HG02938 (cell line): ENCODE measurements around the gene CMC4.

Experiments used
- ATAC-seq: cut with Tn5 transposase; IDR thresholded peaks from one replicate; pipeline ENCODE4 v1.9.1; 2021; ENCODE audit warnings: mild to moderate bottlenecking, moderate library complexity; ENCODE audit not compliant: unreplicated experiment

CMC4 gene

DNA sequence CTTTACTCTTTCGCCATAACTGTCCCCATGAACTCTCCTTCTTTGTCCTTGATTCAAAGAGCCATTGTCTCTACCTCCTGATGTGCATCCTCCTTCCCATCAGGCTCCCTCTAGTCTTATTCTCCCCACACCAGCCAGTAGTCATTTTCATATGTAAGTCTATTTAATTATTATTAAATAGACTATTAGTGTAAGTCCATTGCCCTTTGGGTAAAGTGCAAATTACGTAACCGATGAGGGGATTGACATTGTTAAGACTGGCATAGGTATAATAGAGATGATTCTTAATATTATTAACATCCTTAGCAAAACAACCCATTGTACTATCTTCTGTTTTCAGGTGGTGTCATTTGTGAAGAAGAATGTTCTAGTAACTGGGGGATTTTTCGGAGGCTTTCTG, 16.7 kb downstream of the CMC4 start:
- no peak for ATAC-seq

DNA sequence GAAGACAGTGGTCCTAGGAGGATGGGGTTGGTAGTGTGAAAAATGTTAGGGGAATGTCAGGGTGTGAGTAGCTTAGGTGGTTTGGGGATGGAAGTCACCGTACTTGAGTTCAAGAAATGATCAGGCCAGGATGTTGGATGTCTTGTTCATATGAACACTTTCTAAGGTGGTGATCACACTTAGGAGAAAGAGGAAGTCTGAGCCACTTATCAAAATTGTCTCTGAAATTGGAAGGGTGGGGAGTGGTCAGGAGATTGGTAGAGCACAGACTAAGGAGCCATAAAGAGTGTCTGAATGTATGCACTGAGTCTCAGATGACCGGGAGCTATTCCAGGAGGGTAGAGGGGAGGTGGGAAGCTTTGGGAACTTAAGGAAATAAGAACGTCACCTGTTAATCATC, 17.3 kb downstream of the CMC4 start:
- ATAC-seq = no peak

DNA sequence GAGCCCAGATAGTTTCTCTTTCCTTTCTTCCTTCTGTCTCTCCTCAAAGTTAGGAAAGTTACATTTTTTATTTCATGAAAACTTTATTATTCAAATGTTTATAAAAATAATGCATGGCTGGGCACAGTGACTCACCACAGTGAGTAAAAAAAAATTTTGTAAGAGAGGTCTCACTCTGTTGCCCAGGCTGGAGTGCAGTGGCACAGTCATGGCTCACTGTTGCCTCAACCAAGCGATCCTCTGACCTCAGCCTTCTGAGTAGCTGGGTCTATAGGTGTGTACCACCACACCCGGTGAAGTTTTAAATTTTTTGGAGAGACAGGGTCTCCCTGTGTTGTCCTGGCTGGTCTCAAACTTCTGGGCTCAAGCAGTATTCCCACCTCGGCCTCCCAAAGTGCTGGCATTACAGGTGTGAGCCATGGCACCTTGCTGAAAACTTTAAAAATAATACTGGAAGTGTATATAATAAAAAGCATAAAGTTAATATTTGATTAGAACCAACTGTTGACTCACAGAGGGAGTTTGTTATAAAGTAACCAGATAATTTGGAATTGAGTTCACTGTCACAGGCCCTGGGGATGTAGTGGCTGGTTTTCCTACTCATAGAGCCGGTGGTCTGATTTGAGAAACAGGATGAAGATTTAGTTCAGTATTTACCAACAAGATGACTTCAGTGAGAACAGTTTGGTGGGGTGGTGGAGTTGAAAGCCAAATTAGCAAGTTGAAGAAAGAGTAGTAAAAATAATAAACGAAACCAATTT, 18.0 kb downstream of the CMC4 start:
- no peak for ATAC-seq

DNA sequence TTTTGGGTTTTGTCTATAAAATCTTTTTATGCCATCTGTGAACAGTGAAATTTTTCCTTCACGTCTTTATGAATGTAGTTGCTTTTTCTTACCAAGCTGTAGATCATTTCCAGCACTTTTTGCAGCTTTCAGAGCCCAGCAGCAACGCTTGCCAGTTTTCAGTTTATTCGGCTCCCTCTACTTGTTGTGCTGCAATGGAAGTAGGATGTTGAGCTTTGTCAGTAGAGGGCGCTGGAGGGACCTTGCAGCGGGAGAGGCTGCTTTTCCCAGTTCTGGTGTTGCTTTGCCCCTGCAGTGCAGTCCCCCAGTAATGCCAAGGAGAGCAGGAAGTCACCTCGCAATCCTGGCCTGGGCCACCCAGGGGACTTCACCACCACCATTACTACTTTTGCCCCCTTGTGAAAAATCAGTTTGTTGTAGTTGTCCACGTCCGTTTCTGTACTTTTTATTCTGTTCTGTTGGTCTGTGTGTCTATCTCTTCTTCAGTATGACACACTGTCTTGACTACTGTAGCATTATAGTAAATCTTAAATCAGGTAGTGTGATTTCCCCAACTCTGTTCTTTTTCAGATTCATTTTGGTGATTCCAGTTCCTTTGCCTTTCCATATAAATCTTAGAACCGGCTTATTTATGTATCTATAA, 21.8 kb downstream of the CMC4 start:
- no peak for ATAC-seq

DNA sequence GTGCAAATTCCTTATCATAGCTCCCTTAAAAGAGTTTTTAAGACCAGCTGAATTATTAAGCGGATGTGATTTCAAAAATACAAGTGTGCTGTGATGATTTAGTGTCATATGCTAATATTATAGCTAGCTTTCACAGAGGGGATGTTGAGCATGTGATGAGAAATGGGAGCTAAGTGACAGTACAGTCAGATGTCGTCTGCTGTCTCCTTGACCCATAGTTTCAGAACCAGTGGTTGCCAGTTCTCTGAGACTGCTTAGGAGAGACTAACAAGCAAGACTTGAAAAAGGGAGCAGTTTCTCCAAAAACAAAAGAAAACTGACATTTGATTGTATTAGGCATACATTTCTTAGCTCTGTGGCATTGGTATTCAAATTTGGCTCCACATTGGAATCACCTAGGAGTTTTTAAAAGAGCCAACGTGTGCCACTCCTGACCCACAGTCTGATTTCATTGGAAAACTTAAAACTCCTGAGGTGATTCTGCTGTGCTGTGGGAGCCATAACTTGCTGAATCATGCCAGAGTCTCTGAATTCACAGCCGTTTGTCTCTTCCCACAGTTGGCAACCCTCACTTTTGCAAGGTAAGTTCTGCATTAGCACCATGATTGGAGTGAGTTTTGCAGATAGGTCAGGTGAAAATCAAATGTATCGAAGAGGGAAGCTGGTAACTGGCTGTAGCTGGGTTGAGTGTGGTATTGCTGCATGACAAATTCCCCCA, 24.0 kb downstream of the CMC4 start:
- ATAC-seq = no peak

DNA sequence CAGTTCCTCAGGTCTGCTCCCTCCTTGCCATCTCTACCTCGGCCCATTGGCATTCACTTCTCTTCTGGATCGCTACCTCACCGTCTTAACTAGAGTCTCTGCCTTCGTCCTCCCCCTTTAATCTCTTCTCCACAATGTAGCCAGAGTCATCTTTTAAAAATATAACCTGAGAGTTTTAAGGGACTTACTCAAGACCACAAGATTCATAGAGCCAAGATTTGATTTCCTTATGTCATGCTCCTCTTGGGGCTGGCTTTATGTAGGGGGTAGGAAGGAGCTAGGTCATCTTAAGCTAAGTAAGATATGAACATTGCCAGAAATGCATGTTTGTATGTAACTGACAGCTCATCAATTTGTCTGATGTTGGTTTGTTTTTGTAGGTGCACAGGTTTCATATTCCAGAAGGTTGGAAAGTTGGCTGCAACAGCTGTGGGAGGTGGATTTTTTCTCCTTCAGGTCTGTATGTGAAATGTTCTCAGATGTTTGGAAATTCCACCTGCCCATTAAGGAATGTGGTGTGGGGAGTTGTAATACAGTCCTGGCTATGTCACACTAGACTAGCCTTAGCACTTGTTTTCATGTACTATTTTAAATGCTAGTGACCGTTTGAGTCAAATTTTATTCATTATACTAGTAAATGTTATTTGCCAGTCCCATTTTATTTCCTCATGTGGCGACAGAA, 24.7 kb downstream of the CMC4 start:
- ATAC-seq = no peak

DNA sequence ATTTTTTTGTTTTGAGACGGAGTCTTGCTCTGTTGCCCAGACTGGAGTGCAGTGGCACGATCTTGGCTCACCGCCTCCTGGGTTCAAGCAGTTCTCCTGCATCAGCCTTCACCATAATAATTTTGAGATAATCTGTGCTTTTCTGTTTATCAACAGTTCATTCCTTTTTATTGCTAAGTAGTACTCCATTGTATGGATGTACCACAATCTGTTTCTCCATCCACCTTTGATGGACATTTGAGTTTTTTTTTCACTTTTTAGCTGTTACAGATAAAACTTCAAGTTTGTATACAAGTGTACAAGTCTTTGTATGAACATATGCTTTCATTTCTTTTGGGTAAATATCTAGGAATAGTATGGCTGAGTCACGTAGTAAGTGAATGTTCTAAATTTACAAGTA, 35.2 kb downstream of the CMC4 start:
- no peak for ATAC-seq

DNA sequence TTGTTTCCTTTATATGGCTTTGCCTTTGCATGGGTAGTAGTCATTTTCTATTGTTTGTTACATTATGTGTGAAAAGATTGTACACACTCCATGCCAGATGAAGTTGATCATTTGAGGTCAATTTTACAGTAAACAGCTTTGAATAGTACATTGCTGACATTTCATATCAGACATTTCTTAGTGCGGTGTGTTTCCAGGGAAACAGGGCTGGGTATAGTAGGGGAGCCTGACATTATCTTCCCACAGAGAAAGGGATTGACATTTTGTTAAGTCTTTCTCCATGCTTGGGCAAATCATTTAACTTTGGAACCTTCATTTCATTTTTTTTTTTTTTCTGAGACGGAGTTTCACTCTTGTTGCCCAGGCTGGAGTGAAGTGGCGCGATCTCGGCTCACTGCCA, 39.3 kb downstream of the CMC4 start:
- ATAC-seq = no peak

DNA sequence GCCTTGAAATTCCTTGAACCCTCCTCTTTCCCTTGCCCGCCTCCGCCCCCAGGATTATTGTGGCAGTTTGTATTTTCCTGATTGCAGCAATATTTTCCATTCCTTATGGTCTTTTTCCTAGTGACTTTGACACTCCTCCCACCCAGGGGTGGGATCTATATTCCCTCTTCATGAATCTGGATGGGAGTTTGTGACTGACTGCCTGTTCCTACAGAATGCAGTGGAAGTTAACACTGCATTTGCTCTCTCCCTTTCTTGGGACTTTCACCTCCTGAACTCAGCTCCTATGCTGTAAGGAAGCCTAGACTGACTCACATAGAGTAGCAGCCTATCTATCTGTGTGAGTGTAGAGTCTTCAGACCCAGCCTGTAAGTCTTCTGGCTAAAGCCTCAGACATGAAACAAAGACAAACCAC, 42.1 kb downstream of the CMC4 start:
- ATAC-seq = no peak

DNA sequence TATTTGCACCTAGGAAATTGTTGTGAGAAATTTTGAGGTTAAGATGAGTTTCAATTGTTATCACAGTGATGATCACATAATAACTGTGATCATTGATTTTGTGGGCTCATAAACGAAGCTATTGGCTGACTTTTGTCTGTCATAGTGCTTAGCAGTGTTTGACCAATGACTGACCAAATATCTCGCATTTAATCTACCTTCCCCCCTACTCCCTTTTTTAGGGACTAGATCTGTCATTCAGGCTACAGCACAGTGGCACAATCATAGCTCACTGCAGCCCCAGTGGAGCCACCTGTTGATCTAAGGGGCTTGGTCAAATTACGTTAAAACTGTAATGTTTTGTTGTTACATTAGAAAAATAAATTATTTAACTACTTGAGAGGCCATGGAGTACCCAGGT, 42.8 kb downstream of the CMC4 start:
- ATAC-seq = no peak

DNA sequence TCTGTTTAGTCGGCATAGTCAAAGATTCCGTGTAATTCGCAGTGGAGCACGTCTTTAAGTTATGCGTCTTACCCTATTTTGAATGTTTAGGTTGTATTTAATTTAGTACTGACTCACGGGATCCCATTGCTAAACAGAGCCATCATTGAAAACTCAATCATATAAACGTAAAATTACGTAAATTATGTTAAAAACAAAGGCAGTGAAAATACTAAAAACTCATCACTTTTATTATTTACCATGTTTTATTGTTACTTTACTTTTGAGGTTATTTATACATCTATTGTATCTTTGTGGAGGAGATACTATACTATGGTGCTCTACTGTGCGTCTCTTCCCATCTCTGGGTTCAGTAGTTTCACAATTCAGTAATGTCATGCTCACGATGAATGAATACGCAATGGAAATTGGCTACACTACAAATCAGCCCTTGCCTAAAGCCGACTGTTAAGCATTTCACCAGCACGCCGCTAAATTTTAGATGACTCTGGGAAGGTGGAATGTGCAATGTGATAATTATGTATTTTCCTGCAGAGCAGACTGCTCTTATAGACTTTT, 43.3 kb downstream of the CMC4 start:
- no peak for ATAC-seq

DNA sequence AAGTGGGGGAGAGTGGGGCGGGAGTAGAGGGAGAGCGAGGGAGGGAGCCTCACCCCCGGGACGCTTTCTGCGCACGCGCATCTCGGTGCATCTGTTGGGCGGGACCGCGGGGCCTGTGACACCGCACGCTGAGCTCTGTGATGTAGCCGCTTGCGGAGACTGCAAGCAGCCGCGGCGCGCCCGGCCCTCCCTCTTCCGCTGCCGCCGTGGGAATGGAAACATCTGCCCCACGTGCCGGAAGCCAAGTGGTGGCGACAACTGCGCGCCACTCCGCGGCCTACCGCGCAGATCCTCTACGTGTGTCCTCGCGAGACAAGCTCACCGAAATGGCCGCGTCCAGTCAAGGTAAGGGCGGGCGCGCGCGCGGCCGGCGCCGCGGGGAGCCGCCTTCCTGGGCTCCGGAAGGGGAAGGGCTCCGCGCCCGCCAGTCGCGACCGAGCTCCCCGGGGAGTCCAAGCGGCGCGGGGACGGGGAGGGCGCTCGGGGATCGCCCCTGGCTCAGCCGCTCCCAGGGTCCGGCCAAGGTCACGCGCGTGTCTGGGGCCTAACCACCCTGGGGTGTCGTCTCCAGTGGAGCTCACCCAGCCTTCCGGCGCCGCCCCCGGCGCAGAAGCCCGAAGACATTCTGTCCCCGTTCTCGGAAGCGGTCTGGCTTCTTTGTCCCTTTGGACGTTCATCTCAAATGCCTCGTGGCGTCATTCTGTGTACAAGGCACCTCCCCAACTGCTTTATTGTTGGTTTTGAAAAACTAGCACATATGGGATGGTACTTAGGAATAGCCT, 44.0 kb downstream of the CMC4 start, which contains the start of gene FUNDC2:
FUNDC2 (plus strand) TSS at position 118 of the 782 bp plus-strand sequence; CDS start at position 213, 95 bp downstream.
- peak; percentile 85 for ATAC-seq

DNA sequence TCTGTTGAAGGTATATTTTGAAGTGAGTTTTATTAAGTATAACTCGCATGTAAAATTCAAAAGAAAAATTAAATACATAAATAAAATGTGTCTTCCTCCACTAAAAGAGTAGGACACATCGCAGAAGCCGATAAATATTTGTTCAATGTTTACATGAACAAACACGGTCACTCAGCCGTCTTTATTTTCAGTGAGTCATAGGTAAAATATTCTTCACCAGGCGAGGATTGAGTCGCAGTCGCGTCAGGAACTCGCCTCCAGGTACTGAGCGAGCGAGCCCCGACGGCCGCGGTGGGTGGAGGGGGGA, 44.6 kb downstream of the CMC4 start:
- ATAC-seq = no peak

DNA sequence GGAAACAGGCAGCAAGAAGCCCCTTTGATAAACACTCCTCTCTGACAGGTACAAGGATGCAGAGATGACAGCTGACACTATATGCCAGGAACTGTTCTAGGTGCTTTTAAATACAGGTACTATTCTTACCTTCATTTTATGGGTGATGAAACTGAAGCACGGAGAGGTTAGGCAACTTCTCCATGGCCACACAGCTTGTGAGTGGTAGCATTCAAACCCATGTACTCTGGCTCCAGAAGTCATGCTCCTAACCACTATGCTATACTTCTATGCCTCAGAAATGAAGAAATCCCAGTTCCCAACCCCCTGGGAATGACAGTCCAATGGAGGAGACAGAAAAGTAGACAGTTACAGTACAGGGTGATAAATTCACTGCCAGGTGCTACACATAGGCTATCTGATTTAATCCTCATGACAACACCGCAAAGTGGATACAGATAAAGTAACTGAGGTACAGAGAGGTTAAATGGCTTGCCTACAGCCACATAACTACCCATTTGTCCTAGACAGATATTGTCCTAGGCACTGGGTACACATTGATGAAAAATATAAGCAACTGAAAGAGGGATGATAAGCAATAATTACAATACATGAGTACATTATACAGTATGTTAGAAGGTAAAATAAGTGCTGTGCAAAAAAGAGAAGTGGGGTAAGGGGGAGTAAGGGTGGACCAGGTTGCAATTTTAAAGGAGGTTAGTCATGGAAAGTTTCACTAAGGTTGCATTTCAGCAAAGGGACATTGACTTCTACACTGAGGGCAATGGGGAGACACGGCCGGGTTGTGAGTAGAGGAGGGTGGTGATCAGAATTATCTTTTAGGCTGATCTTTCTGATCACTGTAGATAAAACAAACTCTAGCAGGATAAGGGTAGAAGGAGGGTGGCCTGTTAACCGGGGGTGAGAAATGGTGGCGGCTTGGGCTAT, 46.8 kb downstream of the CMC4 start:
- ATAC-seq = no peak

DNA sequence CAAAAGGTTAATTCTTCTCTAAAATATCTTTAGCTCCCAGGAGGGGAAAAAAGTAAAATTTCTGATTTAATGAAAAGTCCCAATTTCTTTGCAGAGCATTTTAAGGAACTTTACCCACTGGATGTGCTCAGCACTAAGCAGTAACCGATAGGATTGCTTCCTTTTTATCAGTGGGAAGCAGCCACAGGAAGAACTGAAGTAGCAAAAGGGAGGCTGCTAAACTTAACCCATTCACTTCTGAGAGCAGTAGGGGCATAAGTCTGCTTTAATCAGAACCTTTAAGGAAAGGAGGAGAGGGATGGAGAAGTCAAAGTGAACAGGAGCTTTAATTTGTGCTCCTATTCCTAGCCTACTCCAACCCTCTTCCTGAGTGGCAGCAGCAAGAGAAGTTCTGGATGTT, 48.4 kb downstream of the CMC4 start, which contains the start of gene F8:
F8 (minus strand) TSS at position 139 of the 400 bp plus-strand sequence. CDS start 171 bp downstream, outside the sequence.
- ATAC-seq = no peak

DNA sequence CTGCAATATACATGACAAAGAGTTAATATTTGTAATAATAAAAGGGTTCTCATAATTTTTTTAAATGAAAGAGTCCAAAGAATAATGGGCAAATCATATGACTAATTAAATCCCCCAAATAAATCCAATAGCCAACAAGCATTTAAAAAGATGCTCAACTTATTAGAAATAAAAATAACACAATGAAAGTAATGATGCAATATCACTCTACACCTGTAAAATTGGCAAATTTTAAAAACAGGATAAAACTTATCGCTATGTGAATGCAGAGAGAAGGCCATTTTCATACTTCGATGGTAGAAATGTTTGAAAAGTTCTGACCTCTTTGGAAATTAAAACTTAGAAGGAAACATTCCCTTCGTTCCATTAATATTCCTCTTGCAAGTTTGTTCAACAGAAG, 50.3 kb downstream of the CMC4 start:
- no peak for ATAC-seq
